Spinal cord (tissue), 10 donors: ENCODE measurements around the gene TMEM247. TPM values are rescaled to one million over a fixed set of nuclear protein-coding genes. Genes with fewer than 3 reads are reported as not detected.
"Not testable (repeated sequence)": the region's sequence is repeated elsewhere in the genome, so short reads cannot be mapped to it uniquely, and the experiment has no call there.

Experiments used
- DNase-seq, 6 donors: peaks; one replicate each; pipeline versions ENCODE4 v3.0.0 to v3.0.0-alpha.2; 2013 to 2015; ENCODE audit warnings: low spot score in 6 of 6, low read depth in 4 of 6
- H3K27ac ChIP-seq: one replicate; pipeline ENCODE4 v1.5.1; 2013; ENCODE audit warnings: low read depth, low read length, control low read depth
- H3K27me3 ChIP-seq: one replicate; pipeline ENCODE4 v1.6.1; 2013; ENCODE audit warnings: low read length; ENCODE audit not compliant: control insufficient read depth, insufficient read depth
- H3K36me3 ChIP-seq: one replicate; pipeline ENCODE4 v1.6.1; 2013; ENCODE audit warnings: low read length; ENCODE audit not compliant: control insufficient read depth, insufficient read depth
- H3K4me1 ChIP-seq: one replicate; pipeline ENCODE4 v1.6.1; 2013; ENCODE audit warnings: low read length; ENCODE audit not compliant: control insufficient read depth, insufficient read depth
- H3K4me3 ChIP-seq: one replicate; pipeline ENCODE4 v1.5.1; 2013; ENCODE audit warnings: low read depth, low read length, control low read depth
- H3K9me3 ChIP-seq: one replicate; pipeline ENCODE4 v1.6.1; 2013; ENCODE audit warnings: low read length; ENCODE audit not compliant: control insufficient read depth, insufficient read depth
- WGBS: methylation state at CpG from one replicate; pipeline ENCODE4 v1.1.5; 2013; ENCODE audit warnings: missing lambda C conversion rate; ENCODE audit not compliant: insufficient coverage; 5-methylcytosine and 5-hydroxymethylcytosine counted together
- polyA plus RNA-seq, 2 donors: library from polyadenylated mRNA; unstranded; fragments of 120-200 nt; gene quantifications; one replicate each; pipeline ENCODE4 v1.2.1, GENCODE V29; 2013; ENCODE audit not compliant: insufficient read length in 2 of 2
- total RNA-seq, 2 donors: library from RNA; depleted of rRNA in 1 of 2; stranded (reverse); fragments of 120-200 nt in 1 of 2; fragments of >200 nt in 1 of 2; gene quantifications; one replicate each; pipeline versions ENCODE4 v1.2.3 to v1.2.4, GENCODE V29; 2013 to 2014
- donor health status: healthy.

TMEM247 gene
- total and polyA plus RNA-seq, 4 donors, result not detected

- H3K9me3 ChIP-seq, result no peaks in the 10 kb centered on the region
- H3K27ac ChIP-seq, result no peak overlapping the region
- no peaks in the 10 kb centered on the region for H3K27me3 ChIP-seq
- whole genome bisulfite sequencing, result 90% methylated on average over 5 of the region's 7 CpGs
- H3K4me1 ChIP-seq, result peaks cover under 1% of the 10 kb centered on the region
- H3K4me3 ChIP-seq, result no peak overlapping the region
- H3K36me3 ChIP-seq, result no peaks in the 10 kb centered on the region
- no peak for DNase-seq
These were observed 9.2 kb upstream of the TMEM247 start for GRCh38 chr2:46470114-46470628.

DNA sequence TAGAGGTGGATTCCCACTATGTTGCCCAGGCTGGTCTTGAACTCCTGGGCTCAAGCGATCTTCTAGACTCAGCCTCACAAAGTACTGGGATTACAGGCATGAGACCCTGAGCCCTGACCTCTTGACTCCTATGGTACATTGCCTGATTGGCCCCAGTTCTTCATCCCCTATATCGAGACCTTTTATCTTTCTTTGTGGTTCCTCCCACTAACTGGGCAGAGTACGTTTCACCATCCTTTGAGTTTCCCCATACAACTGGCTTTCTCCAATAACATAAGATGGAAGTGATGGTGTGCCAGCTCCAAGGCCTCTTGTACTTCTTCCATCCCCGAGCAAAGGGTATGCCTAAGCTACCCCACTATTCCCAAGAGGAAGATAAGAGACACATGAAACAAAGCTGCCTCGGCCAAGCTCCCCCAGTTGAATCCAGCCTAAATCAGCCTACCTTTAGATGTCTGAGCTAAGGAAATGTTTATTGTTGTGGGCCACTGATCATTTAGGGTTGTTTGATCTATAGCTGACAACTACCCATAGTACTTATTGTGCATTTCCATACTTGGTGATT is 8.3 kb upstream of the TMEM247 start:
- Histone ChIP-seq H3K4me1 (no peaks in the 10 kb centered on the region), H3K27me3 (no peaks in the 10 kb centered on the region), H3K27ac (no peak overlapping the region), H3K36me3 (no peaks in the 10 kb centered on the region), H3K4me3 (no peak overlapping the region), H3K9me3 (no peaks in the 10 kb centered on the region)
- no peak for DNase-seq
- WGBS, result 92% methylated on average over 1 of the region's 5 CpGs

DNA sequence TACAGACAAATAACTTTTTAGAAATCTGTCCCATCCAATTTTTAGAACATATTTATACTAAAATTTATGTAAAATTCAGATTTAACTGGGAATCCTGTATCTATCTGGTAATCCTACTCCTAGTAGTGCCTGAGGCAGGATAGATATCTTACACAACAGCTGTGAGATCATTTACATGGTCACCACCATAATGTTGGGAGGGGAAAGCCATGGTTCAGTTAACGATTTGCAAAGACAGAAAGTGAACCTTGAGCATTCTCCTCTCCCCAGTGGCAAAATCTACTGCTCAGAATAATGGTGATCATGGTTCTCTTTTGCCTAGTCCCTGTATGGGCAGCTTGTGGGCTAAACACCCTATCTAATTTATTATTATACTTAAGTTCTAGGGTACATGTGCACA is 7.7 kb upstream of the TMEM247 start:
- DNase-seq, result no peak
- H3K9me3 ChIP-seq, result no peaks in the 10 kb centered on the region
- H3K27ac ChIP-seq, result no peak overlapping the region
- H3K27me3 ChIP-seq, result no peaks in the 10 kb centered on the region
- H3K4me1 ChIP-seq, result no peaks in the 10 kb centered on the region
- no peaks in the 10 kb centered on the region for H3K36me3 ChIP-seq
- no CpG with 5 or more reads among the region's 1 CpG for WGBS
- H3K4me3 ChIP-seq, result no peak overlapping the region

DNA sequence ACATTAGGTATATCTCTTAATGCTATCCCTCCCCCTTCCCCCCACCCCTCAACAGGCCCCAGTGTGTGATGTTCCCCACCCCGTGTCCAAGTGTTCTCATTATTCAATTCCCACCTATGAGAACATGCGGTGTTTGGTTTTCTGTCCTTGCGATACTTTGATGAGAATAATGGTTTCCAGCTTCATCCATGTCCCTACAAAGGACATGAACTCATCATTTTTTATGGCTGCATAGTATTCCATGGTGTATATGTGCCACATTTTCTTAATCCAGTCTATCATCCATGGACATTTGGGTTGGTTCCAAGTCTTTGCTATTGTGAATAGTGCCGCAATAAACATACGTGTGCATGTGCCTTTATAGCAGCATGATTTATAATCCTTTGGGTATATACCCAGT is 7.2 kb upstream of the TMEM247 start:
- no CpG with 5 or more reads among the region's 5 CpGs for WGBS
- not testable (repeated sequence) for H3K27me3 ChIP-seq, H3K4me1 ChIP-seq, H3K36me3 ChIP-seq, H3K4me3 ChIP-seq, H3K27ac ChIP-seq, H3K9me3 ChIP-seq, DNase-seq

DNA sequence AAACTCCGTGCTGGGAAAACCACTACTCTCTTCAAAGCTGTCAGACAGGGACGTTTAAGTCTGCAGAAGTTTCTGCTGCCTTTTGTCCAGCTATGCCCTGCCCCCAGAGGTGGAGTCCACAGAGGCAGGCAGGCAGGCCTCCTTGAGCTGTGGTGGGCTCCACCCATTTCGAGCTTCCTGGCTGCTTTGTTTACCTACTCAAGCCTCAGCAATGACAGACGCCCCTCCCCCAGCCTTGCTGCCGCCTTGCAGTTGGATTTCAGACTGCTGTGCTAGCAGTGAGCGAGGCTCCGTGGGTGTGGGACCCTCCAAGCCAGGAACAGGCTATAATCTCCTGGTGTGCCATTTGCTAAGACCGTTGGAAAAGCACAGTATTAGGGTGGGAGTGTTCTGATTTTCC is 1.9 kb upstream of the TMEM247 start:
- H3K27ac ChIP-seq, H3K9me3 ChIP-seq, H3K4me3 ChIP-seq, H3K36me3 ChIP-seq, DNase-seq, H3K27me3 ChIP-seq, H3K4me1 ChIP-seq: not testable (repeated sequence)
- WGBS, result 70% methylated on average over 7 of the region's 8 CpGs

DNA sequence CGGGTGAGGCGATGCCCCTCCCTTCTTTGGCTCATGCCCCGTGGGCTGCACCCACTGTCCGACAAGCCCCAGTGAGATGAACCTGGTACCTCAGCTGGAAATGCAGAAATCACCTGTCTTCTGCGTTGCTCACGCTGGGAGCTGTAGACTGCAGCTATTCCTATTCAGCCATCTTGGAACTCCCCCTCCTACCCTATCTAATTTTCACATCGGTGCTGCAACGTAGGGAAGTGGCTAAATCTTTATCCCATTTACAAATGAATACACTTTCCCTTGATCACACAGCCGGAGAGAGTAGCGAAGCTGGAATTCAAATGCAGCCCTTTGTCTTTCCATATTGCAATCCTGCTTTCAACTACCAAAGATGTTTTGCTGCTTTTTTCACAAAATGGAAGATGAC is 1.4 kb upstream of the TMEM247 start:
- H3K4me3 ChIP-seq, result no peak overlapping the region
- H3K27ac ChIP-seq, result no peak overlapping the region
- no peaks in the 10 kb centered on the region for H3K36me3 ChIP-seq
- no peaks in the 10 kb centered on the region for H3K9me3 ChIP-seq
- no peaks in the 10 kb centered on the region for H3K27me3 ChIP-seq
- no peak for DNase-seq
- WGBS, result 78% methylated on average over 10 of the region's 10 CpGs
- H3K4me1 ChIP-seq, result peaks cover 4% of the 10 kb centered on the region

GRCh38 chr2:46480562-46480961 is 1.2 kb downstream of the TMEM247 start:
- Histone ChIP-seq H3K4me3 (no peak overlapping the region), H3K27ac (no peak overlapping the region), H3K9me3 (no peaks in the 10 kb centered on the region), H3K27me3 (no peaks in the 10 kb centered on the region), H3K4me1 (peaks cover 4% of the 10 kb centered on the region), H3K36me3 (no peaks in the 10 kb centered on the region)
- no peak for DNase-seq
- 87% methylated on average over 22 of the region's 24 CpGs for WGBS

- Histone ChIP-seq H3K4me1 (peaks cover 4% of the 10 kb centered on the region), H3K27ac (no peak overlapping the region), H3K27me3 (no peaks in the 10 kb centered on the region), H3K9me3 (no peaks in the 10 kb centered on the region), H3K36me3 (no peaks in the 10 kb centered on the region), H3K4me3 (no peak overlapping the region)
- DNase-seq, result peak in 1 of 6 donors; percentile 60
- WGBS, result 67% methylated on average over 1 of the region's 6 CpGs
These were observed 2.1 kb downstream of the TMEM247 start for GRCh38 chr2:46481198-46482193.

DNA sequence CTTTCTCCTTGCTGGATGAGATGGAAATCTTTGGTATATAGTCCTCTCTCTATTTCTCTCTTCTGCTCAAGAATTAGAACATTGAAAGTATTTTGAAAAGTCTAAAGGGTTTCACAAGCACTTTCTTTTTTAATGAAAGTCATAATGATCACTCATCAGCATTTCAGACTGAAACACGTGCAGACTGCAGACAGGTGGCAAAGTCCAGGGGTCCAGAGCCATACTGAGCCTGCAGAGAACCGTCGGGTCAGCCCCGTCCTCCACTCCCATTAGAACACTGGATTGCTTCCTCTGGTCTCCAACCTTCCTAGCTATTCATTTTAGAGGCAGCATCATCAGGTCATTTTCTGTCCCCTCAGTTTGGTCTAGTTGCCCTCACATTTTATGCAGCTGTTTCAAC is 3.1 kb downstream of the TMEM247 start:
- H3K4me1 ChIP-seq, result peaks cover 5% of the 10 kb centered on the region
- WGBS, result 83% methylated on average over 4 of the region's 4 CpGs
- DNase-seq, result no peak
- H3K36me3 ChIP-seq, result no peaks in the 10 kb centered on the region
- no peak overlapping the region for H3K27ac ChIP-seq
- no peak overlapping the region for H3K4me3 ChIP-seq
- H3K27me3 ChIP-seq, result no peaks in the 10 kb centered on the region
- H3K9me3 ChIP-seq, result no peaks in the 10 kb centered on the region
